HG03103 (cell line): ENCODE data around the gene DDX51.

Source experiments
- ATAC-seq: cut with Tn5 transposase; IDR thresholded peaks from one replicate; pipeline ENCODE4 v1.9.1; 2021; ENCODE audit warnings: low read depth; ENCODE audit not compliant: unreplicated experiment

The DDX51 gene

DNA sequence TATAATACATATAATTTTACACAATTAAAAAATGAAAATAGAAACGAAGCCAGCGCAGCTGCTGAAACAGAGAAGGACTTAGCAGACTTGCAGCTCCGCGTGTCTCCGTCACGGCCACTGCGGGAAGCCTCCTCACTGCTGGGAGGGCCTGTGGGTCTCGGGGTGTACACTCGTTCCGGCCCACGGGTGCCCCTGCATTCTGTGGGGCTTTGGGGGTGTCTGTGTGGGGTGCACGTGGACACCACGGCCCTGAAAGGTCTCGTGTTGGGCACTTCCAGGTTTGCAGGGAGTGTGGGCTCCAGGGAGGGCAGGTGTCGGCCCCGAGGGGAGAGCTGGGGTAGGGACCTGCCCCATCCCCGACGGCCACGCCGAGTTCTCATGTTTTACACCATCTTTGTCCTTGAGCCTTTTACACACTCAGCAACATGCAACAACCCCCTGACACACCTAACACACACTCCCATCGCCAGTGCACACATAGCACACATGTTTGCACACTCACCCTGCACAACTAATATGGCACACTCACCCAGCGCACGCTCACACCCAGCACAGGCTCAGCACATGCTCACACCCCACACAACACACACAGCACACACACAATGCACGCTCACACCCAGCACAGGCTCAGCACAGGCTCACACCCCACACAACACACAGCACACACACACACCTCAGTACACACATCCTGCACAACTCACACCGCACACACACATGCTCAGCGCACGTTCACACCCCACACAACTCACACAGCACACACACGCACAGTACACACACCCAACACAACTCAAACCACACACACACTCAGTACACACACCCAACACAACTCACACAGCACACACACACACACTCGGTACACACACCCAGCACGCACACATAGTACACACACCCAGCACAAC is 36.8 kb upstream of the DDX51 start:
- no peak for ATAC-seq

DNA sequence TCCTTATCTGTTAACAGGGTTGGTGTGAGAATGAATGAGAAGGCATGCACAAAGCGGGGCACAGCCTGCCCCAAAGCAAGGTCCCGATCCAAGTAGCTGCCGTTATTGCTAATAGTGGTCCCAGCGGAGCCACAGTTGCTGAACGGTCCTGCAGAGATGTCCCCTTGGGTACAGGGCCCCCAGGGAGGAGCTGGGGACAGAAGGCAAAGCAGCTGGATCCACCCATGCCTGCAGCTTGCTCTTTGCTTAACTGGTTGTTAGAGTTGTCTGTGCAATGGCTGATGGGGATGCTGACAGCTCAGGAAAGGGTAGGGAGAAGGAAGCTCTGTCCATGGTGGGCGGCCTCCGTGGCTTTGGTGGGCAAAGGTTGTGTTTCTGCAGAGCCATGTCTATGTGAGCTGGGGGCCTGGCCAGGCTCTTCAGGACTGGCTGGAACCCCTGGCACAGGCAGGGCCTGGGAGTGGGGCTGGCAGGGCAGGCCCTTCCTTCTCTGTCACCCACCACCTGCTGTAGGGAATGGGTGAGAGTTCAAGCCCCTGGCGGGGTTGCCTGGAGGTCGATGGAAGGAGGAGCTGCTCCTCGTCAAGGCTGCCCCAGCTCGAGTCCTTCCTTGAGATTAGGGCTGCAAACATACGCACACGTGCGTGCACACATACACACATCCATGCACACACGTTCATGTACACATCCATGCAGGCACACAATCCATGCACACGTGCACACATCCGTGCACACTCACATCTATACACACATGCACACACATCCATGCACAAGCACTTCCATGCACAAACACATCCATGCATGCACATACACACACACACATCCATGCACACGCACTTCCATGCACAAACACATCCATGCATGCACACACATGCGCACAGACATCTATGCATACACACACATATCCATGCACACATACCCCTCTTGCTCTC is 35.6 kb upstream of the DDX51 start:
- no peak for ATAC-seq

- ATAC-seq = no peak
These were observed 34.8 kb upstream of the DDX51 start for GRCh38 chr12:132178801-132179401.

GRCh38 chr12:132178316-132178715 is 34.2 kb upstream of the DDX51 start:
- no peak for ATAC-seq

- ATAC-seq = no peak
These were observed 32.9 kb upstream of the DDX51 start for GRCh38 chr12:132176920-132177551.

GRCh38 chr12:132176385-132176919 is 32.3 kb upstream of the DDX51 start:
- no peak for ATAC-seq

DNA sequence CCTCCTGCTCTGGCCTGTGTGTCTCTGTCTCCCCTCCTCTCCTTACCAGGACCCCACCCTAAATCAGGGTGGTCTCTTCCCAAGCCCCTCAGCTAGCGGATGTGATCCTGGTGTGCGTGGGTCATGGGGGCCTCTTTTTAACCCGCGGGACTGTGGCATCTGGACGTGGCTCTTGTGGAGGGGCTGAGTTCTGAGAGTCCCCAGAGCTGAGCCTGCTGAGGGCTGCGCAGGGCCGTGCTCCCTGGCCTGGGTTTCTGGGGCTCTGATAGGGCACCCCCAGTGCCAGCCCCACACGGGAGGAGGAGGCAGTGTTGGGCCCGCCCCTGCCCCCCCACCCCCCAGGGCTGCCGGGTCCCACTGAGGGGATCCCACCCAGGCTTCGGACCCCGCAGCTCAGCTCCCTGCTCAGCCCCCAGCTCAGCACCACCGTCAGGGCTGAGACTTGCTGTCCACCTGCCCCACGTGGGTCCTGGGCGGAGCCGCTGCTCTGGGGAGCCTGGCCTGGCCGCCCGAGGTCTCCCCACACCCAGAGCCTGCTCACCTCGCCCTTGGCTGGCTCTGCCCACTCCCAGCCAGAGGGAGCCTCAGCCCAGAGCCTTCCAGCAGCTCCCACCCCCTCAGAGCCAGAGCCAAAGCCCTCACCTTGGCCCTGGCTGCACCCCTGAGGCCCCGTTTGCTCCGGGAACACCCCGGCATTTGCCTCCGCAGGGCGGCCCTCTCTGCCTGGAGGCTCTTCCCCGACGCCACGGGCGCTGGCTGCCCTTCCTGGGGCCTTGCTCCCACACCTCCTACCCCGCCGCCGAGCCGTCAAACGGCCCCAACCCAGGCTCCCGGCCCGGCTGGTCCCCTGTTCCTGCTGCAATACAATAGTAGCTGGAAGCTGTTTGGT is 31.6 kb upstream of the DDX51 start:
- no peak for ATAC-seq

DNA sequence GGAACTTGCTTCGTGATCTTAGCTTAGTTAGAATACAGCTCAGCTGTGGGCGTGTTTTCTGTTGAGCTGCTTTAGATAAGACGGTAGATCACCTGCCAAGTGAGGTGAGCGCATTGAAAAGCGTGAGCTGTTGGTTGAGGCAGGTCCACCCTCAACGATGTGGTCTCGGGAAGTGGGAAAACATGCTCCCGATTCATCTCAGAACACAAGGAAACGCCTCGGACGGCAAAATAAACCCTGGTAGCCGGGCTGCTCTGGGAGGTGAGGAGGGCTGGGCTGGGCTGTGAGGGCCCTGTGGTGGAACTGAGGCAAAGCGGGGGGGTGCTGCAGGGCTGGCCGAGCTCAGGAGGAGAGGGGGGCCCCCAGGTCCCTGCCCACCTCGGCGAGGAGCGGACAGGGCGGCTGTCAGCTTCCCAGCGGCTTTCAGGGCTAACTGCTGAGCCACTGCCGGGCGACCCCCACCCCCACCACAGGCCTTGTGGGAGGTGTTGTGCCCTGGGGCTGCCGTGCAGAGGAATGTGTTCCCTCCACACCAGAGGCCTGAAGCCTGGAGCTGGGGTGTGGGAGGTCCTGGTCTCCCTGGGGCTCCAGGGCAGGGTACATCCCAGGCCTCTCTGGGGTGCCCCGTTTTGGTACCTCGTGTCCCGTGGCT is 30.8 kb upstream of the DDX51 start:
- ATAC-seq = no peak

GRCh38 chr12:132174015-132174838 is 30.1 kb upstream of the DDX51 start:
- ATAC-seq = no peak

DNA sequence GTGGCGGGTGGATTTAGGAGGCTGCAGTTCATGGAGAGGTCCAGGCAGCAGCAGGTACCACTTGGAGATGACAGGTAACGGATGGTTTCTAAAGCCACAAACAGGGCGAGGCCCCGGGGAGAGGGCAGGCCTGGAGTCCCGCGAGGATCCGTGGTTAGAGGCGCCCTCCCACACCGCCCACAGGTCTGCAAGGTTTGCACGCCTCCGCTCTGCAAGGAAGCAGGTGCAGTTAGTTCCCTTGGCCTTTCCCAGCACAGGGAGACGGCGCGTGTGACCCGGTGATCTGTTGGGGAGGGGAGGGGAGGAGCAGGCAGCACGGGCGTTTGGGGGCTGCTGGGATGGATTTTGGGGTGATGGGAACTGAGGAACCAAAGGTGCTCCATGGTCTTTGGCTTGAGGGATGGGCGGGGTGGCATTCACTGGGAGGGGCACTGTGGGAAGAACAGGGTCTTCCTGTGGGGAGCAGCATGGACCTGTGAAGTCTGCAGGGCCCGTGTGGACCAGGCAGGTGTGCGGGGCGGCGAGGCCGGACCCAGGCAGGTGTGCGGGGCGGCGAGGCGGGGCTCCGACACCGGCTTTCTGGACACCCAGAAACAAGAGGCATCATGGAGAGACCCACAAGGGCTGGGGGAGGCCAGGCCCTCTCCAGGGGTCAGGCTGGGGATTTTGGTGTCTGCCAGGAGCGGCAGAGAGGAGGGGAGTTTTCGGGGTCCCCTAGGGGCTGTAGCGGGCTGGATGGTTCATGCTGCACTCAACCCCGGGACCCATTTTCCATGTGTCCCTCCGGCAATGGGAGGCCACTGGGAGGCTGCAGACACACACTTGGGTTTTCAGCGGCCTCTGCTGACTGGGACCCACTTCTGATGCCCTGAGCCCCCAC is 29.3 kb upstream of the DDX51 start:
- ATAC-seq = no peak

- no peak for ATAC-seq
These were observed 28.5 kb upstream of the DDX51 start for GRCh38 chr12:132172619-132173018.

- no peak for ATAC-seq
These were observed 27.9 kb upstream of the DDX51 start for GRCh38 chr12:132171968-132172521.

DNA sequence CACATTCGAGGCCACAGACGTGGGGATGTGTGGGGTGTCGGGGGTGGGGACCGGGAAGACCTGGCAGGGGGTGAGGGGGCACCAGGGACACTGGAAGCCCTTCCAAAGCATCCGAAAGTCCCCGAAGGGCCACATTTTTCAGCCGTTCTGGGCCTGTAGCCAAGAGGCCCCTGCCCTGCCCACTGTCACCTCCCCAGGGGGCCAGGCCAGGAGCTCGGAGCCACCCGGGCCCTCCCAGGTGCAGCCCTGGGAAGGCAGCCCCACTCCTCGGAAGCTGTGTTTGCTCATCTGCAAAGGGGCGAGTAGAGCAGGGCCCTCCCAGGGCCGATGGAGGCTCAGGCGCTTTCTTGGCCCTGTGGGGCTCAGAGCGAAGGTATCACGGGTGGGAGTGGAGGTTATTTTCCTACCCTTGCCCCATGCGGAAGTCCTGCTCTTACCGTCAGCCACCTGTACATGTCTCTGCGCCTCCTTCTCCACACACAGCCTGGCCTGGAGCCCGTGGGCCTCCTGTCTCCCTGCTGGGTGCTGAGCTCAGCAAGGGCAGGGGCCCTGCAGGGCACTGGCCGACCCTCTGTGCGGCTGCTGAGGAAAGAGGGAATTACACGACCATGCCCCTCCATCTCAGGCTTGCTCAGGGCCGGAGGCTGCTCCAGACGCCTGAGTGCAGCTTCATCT is 27.3 kb upstream of the DDX51 start:
- no peak for ATAC-seq

DNA sequence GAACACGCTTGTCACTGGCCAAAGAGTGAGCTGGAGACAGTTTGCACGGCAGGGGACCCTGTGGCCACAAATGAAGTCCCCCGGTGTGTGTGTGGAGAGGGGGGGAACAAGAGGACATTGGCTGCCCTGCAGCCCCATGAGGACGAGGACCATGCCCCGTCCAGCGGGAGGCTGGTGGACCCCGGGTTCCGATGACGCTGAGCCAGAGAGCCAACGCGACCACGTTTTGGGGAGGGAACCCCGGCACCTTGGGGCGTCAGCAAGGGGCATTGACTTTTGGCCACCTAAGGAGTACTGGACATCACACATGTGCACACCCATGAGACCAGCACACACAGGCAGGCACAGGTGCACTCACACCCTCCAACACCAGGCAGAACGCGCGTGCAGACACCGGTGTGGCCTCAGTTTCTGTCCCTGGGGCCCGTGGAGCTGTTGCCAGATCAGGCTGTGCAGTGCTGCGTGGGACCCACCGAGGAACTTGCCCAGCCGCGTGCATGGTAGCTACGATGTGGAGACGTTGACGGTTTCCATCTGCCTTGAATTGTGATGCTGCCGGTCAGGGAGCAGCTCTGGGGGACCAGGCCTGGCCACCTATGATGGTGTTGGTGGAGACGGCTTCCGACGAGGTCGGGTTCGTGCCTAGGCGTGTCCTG is 26.6 kb upstream of the DDX51 start:
- no peak for ATAC-seq

GRCh38 chr12:132170094-132170636 is 26.0 kb upstream of the DDX51 start:
- no peak for ATAC-seq
